Esophagus squamous epithelium (tissue), 4 donors: ENCODE measurements around the gene GDF11.

Experiments used
- POLR2A ChIP-seq, 4 donors: fragments of 450-650 bp; IDR thresholded peaks; one replicate each; pipeline ENCODE4 v1.6.1; 2017; ENCODE audit warnings: antibody characterized with exemption in 4 of 4, mild to moderate bottlenecking in 4 of 4, moderate library complexity in 3 of 4
- TF ChIP-seq, protein P1 (sequence below), 6 experiments: fragments of 450-650 bp in 4 of 6; fragments of 200-600 bp in 2 of 6; sonication (generic) in 2 of 6; IDR thresholded peaks; one replicate each; pipeline ENCODE4 v1.5.1; 2016 to 2019; ENCODE audit warnings: antibody characterized with exemption in 6 of 6, mild to moderate bottlenecking in 4 of 6, moderate library complexity in 4 of 6

DNA sequence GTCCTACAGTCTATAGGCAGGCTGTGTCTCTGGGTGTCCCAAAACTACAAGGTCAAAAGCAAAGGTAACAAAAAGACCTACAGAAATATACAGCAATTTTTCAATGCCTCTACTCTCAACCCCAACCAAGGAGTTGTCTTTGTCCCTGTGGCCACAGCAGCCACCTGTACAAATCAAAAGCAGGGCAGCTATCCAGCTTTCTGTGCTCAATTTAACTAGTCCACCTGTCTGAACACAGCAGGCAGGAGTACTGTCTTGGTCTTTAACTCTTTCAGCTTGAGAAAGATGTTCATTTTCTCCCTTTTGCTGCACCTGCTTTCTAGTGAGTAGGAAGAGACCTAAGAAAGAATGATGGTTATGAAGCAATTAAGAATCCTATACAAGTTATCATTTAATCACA lies 19.7 kb downstream of the GDF11 start:
- TF ChIP-seq, protein P1, sequence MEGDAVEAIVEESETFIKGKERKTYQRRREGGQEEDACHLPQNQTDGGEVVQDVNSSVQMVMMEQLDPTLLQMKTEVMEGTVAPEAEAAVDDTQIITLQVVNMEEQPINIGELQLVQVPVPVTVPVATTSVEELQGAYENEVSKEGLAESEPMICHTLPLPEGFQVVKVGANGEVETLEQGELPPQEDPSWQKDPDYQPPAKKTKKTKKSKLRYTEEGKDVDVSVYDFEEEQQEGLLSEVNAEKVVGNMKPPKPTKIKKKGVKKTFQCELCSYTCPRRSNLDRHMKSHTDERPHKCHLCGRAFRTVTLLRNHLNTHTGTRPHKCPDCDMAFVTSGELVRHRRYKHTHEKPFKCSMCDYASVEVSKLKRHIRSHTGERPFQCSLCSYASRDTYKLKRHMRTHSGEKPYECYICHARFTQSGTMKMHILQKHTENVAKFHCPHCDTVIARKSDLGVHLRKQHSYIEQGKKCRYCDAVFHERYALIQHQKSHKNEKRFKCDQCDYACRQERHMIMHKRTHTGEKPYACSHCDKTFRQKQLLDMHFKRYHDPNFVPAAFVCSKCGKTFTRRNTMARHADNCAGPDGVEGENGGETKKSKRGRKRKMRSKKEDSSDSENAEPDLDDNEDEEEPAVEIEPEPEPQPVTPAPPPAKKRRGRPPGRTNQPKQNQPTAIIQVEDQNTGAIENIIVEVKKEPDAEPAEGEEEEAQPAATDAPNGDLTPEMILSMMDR (IDR thresholded peaks at IDR 0.05) = no peak
- no peak for TF ChIP-seq POLR2A (IDR thresholded peaks at IDR 0.05)
